Erythroblast (primary cell): ENCODE measurements around the gene KCP.

Source experiments
- GATA1 ChIP-seq: IDR thresholded peaks from 2 replicates; pipeline ENCODE4 v1.6.1; 2011; ENCODE audit warnings: low read depth, mild to moderate bottlenecking, control low read depth, low read length, moderate library complexity
- POLR2A ChIP-seq: IDR thresholded peaks from 2 replicates; pipeline ENCODE4 v1.6.1; 2011; ENCODE audit warnings: mild to moderate bottlenecking, low read length

GRCh38 chr7:128922496-128923410 is 12.2 kb upstream of the KCP start:
- TF ChIP-seq POLR2A = no peak
- TF ChIP-seq GATA1 = no peak
